Stomach smooth muscle (tissue), 2 donors: Measurements from ENCODE around the gene C6orf136.
A peak's percentile ranks its signal among the peaks of the same experiment; 100 is the strongest.

Source experiments
- H3K27ac ChIP-seq: one replicate; pipeline ENCODE4 v1.7.0; 2013; ENCODE audit warnings: mild to moderate bottlenecking, low read length, inconsistent platforms
- H3K27me3 ChIP-seq, 2 donors: one replicate each; pipeline ENCODE4 v1.7.0; 2013; ENCODE audit warnings: low read length in 2 of 2; ENCODE audit not compliant: insufficient read depth in 2 of 2, control insufficient read depth in 1 of 2
- H3K36me3 ChIP-seq, 2 donors: one replicate each; pipeline ENCODE4 v1.7.0; 2013; ENCODE audit warnings: low read length in 2 of 2; ENCODE audit not compliant: control insufficient read depth in 2 of 2, insufficient read depth in 2 of 2
- H3K4me1 ChIP-seq: one replicate; pipeline ENCODE4 v1.7.0; 2013; ENCODE audit warnings: low read length; ENCODE audit not compliant: control insufficient read depth, insufficient read depth
- H3K4me3 ChIP-seq, 2 donors: one replicate each; pipeline ENCODE4 v1.7.0; 2013; ENCODE audit warnings: low read length in 2 of 2
- H3K9ac ChIP-seq, 2 donors: one replicate each; pipeline ENCODE4 v1.7.0; 2013; ENCODE audit warnings: low read length in 2 of 2, mild to moderate bottlenecking in 1 of 2
- H3K9me3 ChIP-seq, 2 donors: one replicate each; pipeline ENCODE4 v1.7.0; 2013; ENCODE audit warnings: low read length in 2 of 2; ENCODE audit not compliant: control insufficient read depth in 2 of 2
- donor health status: healthy.
- donor health status: Pancreatic carcinoma.

Gene C6orf136

DNA sequence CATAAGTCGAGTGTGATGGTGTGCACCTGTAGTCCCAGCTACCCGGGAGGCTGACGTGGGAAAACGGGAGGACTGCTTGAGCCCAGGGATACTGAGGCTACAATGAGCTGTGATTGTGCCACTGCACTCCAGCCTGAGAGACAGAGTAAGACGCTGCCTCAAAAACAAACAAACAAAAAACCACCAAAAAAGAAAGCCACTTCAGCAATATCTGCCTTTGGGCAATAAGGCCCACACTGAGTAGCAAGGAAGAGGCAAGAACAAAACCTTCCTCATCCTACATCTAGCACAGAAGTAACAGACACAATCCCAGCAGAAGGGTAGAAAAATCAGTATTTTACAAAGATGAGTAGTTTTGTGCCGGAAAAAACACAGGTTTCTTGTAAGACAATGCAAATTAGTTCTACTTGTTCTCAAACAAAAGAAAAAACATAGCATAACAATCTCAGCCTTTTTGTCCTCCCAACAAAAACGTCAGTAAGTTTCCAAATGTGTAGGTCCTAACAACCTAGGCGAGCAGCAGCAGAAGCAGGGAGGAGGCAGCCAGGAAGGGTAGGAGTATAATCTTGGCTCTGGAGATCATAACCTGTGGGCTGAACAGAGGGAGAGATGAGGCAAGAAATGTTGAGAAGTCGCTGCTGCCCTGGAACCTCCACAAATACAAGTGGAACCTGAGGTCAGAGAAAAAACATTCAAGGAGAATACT, 35.6 kb upstream of the C6orf136 start:
- no peaks in the 10 kb centered on the region for H3K27me3 ChIP-seq
- H3K27ac ChIP-seq: peak overlapping the region; percentile 37
- no peak overlapping the region for H3K9ac ChIP-seq
- peaks cover 30 to 33% of the 10 kb centered on the region in 2 donors for H3K36me3 ChIP-seq
- H3K4me1 ChIP-seq: peaks cover 30% of the 10 kb centered on the region
- H3K4me3 ChIP-seq: no peak overlapping the region
- no peaks in the 10 kb centered on the region for H3K9me3 ChIP-seq

DNA sequence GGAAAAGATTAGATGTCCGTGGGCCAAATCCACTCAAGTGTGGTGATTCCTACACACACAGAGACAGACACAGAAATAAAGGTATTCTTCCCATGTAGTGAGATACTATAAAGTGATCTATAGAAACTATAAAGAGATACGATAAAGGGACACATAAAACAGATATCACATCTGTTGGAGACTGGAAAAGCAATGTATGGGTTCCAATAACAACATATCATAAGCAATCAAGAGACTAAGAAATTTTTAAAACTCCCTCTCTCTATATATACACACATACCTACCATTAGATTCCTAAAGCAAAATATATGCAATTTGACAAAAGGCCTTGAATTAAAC, 35.1 kb upstream of the C6orf136 start:
- H3K27me3 ChIP-seq: no peaks in the 10 kb centered on the region
- H3K27ac ChIP-seq: no peak overlapping the region
- peaks cover 29 to 32% of the 10 kb centered on the region in 2 donors for H3K36me3 ChIP-seq
- no peak overlapping the region for H3K4me3 ChIP-seq
- H3K9me3 ChIP-seq: no peaks in the 10 kb centered on the region
- peaks cover 30% of the 10 kb centered on the region for H3K4me1 ChIP-seq
- H3K9ac ChIP-seq: no peak overlapping the region

DNA sequence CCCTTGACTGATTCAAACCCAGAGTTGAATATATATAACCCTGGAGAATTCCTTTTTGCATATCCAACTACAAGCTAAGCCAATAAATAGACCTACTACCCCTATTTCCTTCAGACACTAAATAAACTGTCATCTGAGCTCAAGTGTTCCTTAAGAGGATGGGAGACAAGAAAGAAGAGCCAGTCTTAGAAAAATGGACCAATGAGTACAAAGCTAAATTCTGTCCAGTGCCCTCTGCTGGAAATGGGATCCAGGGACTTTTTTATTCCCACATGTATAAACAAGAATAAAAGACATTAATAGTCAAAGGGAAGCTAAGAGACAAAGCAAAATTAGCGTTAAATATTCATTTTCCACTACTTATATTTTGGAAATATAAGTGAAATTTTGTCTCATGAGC, 34.7 kb upstream of the C6orf136 start:
- H3K27me3 ChIP-seq: no peaks in the 10 kb centered on the region
- peak overlapping the region; percentile 56 for H3K27ac ChIP-seq
- H3K4me3 ChIP-seq: no peak overlapping the region
- H3K36me3 ChIP-seq: peaks cover 28 to 34% of the 10 kb centered on the region in 2 donors
- H3K4me1 ChIP-seq: peaks cover 30% of the 10 kb centered on the region
- no peak overlapping the region for H3K9ac ChIP-seq
- no peaks in the 10 kb centered on the region for H3K9me3 ChIP-seq

DNA sequence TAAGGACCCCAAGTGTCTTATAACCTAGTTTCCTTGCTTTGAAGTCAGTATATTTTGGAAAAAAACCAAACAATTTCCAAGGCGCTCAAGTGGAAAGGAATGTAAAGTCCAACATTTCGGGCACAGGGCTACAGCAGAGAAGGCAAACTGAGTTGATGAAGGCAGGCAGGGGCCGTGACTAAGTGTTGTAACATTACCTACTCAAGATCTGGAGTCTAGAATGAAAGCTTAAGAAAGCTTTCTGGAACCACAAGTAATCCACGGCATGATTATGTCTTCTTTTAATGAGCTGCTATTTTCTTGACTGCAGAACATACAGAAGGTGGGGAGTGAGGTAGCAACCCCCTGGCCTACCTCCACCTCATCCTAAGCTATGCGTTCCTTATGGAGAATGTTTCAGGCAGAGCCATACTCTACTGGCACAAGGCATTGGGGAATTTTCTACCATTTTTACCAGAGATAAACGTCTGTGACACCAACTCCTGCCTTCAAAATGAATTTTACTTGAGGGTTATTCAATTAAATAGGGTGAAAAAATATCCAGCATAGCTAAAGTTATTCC, 34.2 kb upstream of the C6orf136 start:
- H3K27me3 ChIP-seq: no peaks in the 10 kb centered on the region
- no peaks in the 10 kb centered on the region for H3K9me3 ChIP-seq
- H3K9ac ChIP-seq: peak overlapping the region in 1 of 2 donors; percentile 29
- H3K4me3 ChIP-seq: peak overlapping the region in 1 of 2 donors; percentile 29
- H3K4me1 ChIP-seq: peaks cover 30% of the 10 kb centered on the region
- H3K36me3 ChIP-seq: peaks cover 23 to 29% of the 10 kb centered on the region in 2 donors
- H3K27ac ChIP-seq: peak overlapping the region; percentile 56

DNA sequence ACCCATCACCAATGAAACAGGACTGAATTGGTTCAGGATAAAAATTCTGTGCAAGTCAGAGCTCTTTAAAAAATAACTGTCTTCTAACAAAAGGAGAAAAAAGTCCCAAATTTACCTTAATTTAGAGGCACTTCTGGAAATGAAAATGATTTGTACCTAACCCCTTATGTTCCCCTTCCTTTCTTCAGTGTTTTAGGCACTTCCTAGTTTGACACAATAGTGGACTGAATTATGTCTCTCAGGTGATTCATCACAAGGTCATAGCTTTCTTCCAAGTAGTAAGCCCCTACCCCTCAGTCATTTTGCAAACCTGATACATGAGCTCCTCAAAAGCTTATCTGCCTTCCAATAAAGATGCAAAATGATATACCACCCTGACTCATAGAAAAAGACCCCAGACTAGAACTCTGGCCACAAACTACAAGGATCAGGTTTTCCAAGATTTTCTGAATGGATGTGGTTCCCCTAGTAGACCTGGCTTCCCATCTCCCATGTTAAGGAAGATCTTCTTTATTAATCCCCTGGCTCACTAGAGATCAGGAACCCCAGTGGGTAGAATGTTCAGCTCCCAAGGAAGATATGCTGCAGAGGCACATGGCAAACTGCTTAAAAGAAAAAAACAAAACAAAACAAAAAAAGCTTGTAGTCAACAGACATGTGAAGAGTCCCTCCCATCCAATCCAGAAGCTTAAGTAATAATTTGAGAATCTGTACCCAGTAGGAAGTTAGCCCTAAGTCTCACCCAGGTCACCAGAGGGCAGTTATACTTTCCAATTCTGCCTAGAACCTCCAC, 33.5 kb upstream of the C6orf136 start:
- Histone ChIP-seq H3K9me3 (no peaks in the 10 kb centered on the region), H3K4me1 (peaks cover 34% of the 10 kb centered on the region), H3K27me3 (no peaks in the 10 kb centered on the region), H3K36me3 (peaks cover 22 to 26% of the 10 kb centered on the region in 2 donors), H3K9ac (peak overlapping the region in 1 of 2 donors; percentile 78), H3K4me3 (peak overlapping the region; percentile 76 to 94), H3K27ac (peak overlapping the region; percentile 56)

DNA sequence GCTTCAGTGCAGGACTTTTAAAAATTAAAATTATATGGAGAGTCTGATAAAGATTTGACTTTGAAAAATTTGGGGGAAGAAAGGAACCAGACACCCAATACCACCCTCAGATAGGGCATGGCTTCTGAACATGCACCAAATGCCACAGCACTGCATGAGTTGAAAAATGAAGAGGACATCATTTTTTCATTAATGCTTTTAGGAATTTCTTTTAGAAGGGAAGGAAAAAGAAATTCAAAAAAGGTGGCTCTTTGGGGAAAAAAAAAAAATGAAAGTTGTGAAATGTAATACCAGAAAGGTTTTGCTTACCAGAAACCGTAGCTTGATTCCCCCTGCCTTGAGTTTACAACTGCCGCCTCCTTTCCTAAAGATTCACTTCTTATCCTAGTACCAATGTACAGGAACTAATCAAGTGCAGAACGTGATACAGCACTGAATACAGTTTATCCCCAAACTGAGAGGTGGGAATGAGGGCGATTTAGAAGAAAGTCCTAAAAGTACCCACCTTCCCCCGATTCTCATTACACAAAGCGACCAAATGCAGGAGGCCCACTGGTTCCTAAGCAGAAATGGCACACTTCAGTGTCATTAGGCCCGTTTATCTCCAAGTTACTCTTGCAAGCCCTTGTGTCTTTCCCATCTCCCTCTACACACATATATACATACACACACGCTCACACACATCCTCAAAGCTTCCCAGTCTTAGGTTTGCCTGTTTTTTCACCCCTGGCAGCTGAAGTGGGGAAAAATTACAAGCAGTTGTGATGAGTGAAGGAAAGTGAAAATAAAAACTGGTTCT, 32.7 kb upstream of the C6orf136 start:
- H3K27ac ChIP-seq: peak overlapping the region; percentile 56
- peaks cover 35% of the 10 kb centered on the region for H3K4me1 ChIP-seq
- H3K27me3 ChIP-seq: no peaks in the 10 kb centered on the region
- H3K36me3 ChIP-seq: peaks cover 14 to 18% of the 10 kb centered on the region in 2 donors
- H3K4me3 ChIP-seq: peak overlapping the region; percentile 76 to 94
- no peaks in the 10 kb centered on the region for H3K9me3 ChIP-seq
- peak overlapping the region; percentile 66 to 78 for H3K9ac ChIP-seq

DNA sequence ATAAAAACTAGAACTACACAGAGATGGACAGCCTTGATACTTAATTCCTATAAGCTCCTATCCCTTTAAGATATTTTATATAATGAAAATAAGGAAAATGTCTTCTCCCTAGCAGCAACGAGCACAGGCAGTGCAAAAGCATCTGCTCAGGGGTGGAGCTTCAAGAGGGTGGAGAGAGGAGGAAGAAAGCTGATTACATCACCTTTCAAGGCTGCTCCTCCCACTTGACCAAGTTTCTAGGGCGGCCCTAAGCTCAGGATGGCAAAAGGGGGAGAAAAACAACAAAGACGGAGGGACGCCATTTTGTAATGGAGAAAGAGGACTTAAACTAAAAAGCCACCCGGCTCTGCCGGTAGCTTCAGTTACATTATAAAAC, 32.1 kb upstream of the C6orf136 start:
- Histone ChIP-seq H3K27ac (peak overlapping the region; percentile 99), H3K4me3 (peak overlapping the region; percentile 76 to 94), H3K4me1 (peaks cover 31% of the 10 kb centered on the region), H3K36me3 (peaks cover 16 to 18% of the 10 kb centered on the region in 2 donors), H3K9ac (peak overlapping the region; percentile 96 to 100), H3K9me3 (no peaks in the 10 kb centered on the region), H3K27me3 (no peaks in the 10 kb centered on the region)

DNA sequence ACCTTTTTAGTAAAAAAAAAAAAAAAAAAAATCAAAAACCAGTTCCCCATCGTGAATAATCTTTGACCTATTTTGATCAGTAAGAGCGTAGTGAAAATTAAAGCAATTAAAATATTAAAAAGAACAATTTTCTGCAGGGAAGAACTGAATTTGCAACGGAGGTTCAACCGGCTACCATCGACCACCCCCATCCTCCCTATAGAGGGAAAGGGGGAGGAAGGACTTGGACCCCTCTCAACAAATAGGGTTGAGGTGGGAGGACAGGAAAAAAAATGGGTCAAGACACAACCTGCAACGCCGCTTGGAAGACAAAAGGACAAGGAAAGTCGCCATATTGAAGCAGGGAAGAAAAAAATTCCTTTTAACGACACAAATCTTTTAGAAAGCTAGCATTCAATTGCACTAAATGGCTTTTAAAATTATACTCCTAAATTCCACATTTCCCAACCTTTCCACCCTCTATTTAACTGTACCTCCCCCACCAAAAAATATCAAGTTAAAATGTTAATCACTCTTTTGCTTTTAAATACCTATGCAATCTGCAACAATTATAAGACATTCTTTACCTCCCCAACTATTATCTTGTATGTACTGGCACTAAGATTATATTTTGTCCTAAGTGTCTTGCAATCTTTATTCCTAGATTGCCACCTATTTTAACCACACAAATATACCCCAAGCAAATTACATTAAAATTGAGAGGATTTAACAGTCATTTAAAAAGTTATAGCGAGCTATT, 31.5 kb upstream of the C6orf136 start:
- Histone ChIP-seq H3K9ac (peak overlapping the region; percentile 96 to 100), H3K36me3 (peaks cover 16 to 18% of the 10 kb centered on the region in 2 donors), H3K4me1 (peaks cover 31% of the 10 kb centered on the region), H3K9me3 (no peaks in the 10 kb centered on the region), H3K27me3 (no peaks in the 10 kb centered on the region), H3K27ac (peak overlapping the region; percentile 99), H3K4me3 (peak overlapping the region; percentile 76 to 94)

DNA sequence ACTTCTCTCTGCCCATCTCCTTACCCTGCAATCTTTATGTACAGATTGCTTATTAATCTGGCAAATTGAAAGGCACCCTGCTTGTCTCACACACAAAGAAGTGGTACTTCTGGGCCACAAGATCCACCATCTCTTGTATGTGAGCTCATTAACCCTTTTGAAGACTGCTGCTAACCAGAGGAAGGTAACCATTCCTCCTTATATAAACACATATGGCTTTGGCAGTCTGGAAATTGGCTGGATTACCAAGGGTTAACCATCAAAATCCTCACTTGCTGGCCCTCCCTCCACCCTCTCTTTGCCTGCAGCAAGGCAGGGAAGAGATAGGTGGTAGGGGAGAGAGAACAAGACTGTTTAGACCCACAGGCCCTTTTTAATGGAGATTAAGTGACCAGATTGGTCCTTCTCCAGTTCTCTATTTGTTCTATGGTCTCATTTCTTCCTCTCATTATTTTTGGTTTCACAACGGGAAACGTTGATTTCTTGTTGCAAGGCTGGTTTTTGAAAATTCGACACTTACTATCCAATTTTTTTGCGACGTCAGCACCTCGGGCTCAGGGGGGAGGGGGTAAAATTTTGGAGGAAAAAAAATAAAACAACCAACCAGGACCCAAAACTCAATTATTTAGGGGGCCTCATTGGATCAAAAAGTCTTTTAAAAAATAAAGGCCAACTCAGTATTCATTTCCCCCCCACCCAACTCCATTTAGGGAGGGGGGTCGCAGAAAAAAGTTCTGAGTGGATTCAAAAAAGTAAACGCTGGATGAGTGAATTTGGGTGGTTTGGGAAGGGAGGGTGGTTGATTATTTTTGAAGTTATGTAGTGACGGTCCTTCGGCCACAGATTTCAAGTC, 30.7 kb upstream of the C6orf136 start:
- H3K4me1 ChIP-seq: peaks cover 31% of the 10 kb centered on the region
- H3K36me3 ChIP-seq: peaks cover 19 to 23% of the 10 kb centered on the region in 2 donors

More for the DNA sequence above, 30.7 kb upstream of the C6orf136 start:
- Histone ChIP-seq H3K9ac (peak overlapping the region; percentile 96 to 100), H3K27ac (peak overlapping the region; percentile 99), H3K27me3 (no peaks in the 10 kb centered on the region), H3K9me3 (no peaks in the 10 kb centered on the region), H3K4me3 (peak overlapping the region; percentile 76 to 94)
